Activated T-helper 9 cell treated with anti-CD3 and anti-CD28 coated beads, Interleukin-2, amount 50 U/mL, for 16 hours (primary cell): ENCODE results near the gene UPP1.
"Not testable (repeated sequence)": the region's sequence is repeated elsewhere in the genome, so short reads cannot be mapped to it uniquely, and the experiment has no call there.

Experiments used
- DNase-seq: peaks from one replicate; pipeline ENCODE4 v3.0.0-alpha.2; 2020; ENCODE audit warnings: low read depth

The UPP1 gene

DNA sequence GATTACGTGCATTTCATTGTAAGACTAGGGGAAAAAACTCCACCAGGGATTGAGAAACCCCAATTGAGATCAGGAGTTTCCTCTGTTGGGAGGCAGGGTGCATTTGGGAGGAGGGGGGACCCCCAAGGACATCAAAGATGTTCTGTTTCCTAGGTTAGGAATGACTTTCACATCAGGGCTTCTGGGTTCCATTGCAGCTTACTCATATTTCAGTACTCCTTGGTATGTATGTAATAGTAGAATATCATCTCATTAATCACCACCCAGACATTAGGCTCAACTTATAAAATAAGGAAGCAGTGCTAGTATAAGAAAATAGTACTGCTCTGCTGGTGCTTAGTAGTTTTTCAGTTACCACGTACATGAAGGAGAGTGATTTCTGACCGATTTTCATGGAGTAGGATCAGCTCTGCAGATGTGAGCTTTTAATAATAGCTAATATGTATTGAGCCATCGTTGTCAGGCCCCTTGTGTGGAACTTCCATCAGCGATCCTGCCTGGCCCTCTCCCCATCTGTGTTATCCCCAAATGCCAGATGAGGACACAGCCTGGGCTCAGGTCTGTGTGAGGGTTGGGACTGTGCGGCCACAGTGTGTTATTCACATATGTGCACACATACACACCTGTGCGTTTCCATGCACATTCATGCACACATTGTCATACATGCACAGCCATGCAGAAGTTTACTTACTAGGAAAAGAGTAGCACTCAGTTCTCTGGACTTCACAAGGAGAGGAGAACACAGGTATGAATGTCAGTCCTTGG is 23.5 kb downstream of the UPP1 start:
- no peak for DNase-seq

DNA sequence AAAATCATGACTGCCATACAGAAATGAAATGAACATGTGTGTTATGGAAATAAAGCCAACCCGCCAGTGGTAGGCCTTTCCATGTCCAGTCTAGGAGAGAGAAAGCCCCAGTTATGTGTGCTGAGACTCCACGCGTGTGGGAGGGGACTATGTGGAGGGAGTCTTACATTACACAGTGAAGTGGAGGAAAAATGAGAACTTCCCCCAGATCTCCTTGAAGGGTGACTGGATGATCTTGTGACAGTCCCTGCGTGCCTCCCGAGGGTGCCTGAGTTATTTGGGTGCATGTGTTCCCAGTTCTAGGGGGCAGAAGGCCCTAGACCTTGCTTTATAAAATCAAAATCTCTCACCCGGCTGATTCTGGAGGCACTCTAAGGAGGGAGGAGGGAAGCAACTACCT is 24.2 kb downstream of the UPP1 start:
- no peak for DNase-seq

DNA sequence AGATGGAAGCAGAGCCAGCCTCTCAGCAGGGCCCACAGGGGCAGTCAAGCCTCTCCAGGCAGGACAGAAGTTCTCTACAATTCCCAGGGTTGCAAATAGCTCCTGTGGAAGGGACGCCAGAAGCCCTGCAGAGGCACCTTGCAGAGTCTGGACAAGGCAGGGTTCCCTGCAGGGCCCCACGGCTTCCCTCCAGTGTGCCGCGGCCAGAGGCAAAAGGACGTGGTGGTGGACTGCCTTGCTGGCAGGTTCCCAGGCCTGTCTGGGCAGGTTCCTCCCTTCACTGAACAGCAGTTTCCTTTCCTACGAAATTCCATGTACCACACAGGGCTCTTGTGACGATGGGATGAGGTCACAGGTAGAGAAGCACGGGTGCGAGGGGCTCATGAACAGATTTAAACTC is 25.1 kb downstream of the UPP1 start:
- no peak for DNase-seq

DNA sequence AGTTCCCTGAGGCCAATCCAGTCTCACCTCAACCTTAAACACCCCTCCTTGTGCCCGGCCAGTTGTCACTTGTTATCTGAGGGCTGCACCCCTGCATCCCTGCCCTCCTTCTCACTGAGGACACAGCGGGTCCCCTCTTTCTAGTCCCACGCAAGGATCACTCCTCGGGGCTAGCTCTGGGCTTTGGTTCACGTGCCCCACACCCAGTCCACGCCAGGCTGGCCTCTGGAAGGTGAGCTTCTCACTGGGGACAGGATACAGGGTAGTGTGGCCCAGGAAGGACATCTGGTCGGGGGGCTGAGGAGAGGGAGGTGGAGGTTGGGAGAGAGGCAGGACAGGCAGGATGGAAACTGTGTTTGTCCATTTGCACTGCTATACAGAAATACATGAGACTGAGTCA is 25.5 kb downstream of the UPP1 start:
- no peak for DNase-seq

DNA sequence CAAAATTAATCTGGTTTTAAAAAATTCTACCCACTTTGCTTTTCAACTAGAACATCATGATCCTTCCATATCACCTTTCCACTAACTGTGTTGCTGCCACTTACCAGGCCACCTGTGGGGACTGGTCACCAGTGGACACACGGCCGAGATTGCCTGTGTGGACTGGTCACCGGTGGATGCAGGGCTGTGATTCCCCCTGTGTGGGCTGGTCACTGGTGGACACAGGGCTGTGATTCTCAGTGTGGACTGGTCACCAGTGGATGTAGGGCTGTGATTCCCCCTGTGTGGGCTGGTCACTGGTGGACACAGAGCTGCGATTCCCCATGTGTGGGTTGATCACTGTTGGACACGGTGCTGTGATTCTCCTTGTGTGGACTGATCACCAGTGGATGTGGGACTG is 27.0 kb downstream of the UPP1 start:
- DNase-seq, result no peak

DNA sequence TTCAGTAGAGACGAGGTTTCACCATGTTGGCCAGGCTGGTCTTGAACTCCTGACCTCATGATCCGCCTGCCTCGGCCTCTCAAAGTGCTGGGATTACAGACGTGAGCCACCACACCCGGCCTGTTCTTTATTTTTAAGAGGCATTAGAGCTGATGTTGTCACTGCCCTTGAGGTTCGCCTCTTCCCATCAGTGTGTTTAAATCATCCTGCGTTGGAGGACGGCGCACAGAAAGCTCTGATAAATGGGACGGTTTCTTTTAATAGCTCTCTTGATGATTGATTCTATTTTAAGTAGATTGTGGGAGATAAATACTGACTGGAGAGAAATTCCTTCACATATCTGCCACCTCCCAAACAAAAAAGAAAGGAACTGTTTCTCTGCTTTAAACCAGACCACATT is 29.0 kb downstream of the UPP1 start:
- DNase-seq, result no peak

DNA sequence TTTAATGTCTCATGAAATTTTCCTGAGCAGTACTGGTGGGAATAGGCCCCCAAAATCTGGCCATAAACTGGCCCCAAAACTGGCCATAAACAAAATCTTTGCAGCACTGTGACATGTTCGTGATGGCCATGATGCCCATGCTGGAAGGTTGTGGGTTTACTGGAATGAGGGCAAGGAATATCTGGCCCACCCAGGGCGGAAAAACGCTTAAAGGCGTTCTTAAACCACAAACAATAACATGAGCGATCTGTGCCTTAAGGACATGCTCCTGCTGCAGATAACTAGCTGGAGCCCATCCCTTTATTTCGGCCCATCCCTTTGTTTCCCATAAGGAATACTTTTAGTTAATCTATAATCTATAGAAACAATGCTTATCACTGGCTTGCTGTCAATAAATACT is 31.5 kb downstream of the UPP1 start:
- DNase-seq, result not testable (repeated sequence)

DNA sequence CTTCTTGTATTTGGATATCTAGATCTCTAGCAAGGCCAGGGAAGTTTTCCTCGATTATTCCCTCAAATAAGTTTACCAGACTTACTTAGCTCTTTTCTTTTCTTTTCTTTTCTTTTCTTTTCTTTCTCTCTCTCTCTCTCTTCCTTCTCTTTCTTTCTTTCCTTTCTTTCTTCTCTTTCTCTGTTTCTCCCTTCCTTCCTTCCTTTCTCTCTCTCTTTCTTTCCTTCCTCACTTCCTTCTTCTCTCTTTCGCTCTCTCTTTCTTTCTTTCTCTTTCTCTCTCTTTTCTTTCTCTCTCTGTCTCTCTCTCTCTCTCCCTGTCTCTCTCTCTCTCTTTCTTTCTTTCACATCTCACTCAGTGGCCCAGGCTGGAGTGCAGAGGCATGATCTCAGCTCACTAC is 37.0 kb downstream of the UPP1 start:
- no peak for DNase-seq

DNA sequence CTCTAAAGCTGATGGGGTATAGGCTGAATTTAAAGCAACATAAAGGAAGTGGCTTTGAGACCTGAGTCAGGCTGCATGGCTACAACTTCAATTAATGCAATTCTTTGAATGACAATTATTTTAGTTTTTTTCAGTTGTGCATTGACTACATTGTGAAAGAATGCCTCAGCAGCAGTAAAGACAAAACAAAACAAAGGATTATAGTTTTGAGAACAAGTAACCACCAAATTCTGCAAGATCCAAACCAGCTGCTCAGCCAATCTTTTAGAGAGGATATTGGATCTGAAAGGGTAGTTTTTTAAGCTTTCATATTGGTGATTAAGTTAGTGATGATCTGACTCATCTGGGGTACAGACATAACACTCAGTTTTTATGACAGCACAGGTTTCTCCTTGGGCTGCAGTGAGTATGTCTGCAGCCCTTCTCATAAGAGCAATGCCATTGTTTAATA is 41.6 kb downstream of the UPP1 start:
- DNase-seq, result no peak

DNA sequence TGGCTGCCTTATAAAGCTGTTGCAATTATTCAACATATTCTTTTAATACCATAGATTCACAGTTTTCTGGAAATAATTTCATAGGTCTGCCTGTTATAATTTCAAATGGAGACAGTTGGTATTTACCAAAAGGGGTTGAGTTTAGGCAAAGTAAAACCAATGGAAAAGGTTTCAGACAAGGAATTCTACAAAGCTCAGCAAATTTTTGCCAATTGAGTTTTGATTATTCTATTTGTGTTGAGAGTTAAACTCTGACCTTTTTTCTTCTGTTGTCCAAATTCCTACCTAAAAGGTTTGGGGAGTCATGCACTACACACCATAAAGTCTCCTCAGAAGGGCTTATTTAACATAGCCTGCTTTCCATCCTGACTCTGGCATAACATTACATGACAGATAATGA is 43.7 kb downstream of the UPP1 start:
- DNase-seq, result no peak

DNA sequence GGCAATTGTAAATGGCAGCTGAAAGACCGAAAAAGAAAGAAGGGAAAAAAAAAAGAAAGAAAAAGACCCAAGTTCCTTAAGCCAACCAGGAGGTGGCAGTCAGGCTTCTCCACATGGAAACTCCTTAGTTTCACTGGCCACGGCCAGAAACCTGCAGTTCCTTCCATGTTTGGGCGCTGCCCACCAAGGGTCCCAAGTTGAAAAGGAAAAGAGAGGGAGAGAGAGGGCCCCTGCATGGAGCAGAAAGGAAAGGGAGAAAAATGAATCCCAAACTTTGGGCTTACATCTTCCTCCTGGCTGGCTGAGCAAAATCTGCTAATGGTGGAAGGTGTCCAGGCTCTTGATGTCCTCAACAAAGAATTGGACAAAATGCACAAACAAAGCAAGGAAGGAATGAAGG is 50.4 kb downstream of the UPP1 start:
- no peak for DNase-seq

DNA sequence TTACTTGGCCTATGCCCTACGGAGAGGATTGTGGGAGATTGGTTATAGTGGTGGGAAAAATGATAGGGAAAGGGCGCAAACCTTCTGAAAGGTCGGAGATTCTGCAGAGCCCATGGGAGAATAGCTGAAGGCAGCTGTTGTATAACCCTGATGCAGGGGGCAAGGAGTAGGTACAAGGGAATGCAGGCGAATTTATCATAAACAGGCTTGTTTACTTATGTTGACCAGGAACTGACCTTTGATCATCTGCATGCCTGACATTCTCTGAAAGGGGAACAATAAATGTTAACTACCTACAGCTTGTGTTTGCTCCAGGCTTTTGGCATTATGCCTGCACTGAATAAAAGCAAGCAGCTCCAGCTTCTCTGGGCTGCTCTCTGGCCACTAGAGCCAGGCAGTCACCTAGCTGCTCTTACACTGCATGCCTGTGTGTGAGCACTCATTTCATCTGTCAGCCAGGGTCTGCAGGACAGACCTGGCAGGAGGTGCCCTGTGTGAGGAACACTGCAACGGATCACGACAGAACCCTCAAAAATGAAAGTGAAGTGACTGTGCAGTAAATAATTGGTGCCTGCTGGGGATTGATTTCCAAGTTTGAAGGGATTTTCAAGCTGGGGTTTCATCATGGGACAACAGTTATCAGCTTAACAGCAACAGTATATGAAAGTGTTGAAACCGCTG is 51.1 kb downstream of the UPP1 start:
- no peak for DNase-seq

DNA sequence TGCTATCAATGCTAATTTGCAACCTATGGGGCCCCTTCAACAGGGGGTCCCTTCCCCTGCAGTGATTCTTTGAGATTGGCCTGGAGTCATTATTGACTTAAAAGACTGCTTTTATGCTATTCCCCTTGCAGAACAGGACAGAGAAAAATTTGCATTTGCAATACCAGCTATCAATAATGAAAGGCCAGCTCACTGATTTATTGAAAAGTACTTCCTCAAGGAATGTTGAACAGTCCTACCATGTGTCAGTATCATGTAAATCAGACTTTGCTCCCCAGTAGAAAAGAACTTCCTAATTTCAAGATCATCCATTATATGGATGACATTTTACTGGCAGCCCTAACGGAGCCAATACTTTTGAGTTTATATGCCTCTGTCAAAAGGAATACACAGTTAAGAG is 52.5 kb downstream of the UPP1 start:
- DNase-seq, result no peak

DNA sequence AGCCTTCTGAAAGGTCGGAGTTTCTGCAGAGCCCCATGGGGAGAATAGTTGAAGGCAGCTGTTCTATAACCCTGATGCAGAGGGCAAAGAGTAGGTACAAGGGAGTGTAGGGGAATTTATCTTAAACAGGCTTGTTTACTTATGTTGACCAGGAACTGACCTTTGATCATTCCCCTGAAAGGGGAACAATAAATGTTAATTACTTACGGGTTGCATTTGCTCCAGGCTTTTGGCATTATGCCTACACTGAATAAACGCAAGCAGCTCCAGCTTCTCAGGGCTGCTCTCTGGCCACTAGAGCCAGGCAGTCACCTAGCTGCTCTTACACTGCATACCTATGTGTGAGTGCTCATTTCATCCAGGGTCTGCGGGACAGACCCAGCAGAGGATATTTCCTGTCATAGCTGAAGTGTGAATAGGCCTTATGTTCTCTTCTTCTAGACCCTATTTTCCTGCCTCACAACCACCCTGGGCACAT is 55.3 kb downstream of the UPP1 start:
- DNase-seq, result no peak

DNA sequence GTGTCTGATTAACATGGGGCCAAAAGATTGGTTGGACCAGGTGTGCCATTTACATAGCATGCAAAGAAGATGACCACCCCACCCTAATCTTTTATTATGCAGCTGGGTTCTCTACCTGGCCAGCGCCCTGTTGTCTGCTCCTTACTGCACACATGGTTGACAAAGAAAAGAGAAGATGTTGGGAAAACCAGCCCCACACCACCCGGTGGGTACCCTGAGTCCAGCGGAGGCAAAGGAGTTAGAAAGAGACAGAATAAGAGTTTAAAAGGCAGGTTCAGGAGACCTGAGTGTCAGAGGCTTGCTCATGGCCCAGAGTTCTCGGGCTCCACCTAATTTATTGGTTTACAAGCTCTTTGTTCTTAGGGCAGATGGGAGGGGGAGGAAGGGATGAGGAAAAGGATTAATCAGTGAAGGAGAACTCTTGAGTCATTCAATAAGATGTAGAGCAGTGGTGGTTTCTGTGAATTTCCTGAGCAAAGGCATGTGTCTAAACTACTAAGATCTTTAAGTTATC is 58.1 kb downstream of the UPP1 start:
- no peak for DNase-seq

DNA sequence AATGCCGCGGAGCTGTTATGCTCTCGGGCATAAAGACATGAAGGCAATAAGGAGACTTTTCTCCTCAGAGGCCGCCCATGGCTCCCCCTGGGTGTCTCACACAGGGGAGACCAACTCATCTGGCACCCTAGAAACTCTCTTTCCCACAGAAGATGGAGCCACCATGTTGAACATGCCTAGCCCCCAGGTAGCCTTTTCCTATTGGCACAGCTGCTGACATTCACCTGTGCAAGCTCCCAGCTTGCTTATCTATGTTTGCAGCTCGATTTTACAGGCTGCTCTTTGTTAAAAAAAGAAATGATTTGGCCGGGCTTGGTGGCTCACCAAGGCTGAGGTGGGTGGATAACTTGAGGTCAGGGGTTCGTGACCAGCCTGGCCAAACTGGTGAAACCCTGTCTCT is 58.6 kb downstream of the UPP1 start:
- DNase-seq, result not testable (repeated sequence)

DNA sequence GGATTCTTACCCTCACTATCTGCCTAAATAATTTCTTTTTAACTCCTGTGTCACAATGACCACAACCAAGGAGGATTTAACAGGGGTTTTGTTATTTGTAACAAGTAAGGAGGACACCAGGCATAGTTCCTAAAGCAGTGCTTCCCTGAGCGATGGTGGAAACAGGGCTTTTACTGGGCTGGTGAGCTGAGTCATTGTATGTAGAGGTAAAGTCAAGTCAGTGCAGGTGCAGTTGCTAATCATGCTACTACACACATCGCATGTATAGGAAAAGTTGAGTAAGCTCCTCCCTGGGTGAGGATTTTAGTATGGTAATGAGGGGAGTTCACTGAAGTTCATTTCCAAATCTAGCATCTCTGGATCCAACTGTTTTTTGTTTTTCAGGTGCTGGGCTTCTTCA is 59.2 kb downstream of the UPP1 start:
- no peak for DNase-seq

DNA sequence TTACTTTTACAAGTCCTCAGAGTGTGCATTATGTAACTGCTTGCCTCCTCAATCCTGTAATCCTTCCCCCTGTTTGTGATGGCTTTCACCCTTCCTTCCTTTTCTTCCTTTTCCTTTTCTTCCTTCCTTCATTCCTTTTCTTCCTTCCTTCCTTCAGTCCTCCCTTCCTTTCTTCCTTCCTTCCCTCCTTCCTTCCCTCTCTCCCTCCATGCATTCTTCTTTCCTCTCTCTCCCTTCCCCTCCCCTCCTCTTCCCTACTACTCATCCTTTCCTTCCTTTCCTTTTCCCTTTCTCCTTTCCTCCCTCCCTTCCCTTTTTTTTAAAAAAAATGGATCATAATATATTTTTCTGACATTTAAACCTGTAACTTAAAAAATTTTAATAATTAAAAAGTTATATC is 60.0 kb downstream of the UPP1 start:
- DNase-seq, result no peak

DNA sequence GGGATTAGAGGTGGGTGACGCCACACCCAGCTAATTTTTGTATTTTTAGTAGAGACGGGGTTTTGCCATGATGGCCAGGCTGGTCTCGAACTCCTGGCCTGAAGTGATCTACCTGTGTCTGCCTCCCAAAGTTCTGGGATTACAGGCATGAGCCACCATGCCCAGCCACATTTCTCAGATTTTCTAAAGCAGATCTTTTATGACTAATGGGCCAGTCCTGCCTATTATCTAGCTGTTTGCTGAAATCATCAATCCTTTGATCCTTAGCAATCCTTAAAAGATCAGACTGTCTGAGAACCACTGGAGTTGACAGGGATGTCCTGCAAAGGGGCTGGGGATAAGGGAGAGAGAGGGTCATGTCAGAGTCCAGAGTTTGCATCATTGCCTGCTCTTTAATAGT is 61.0 kb downstream of the UPP1 start:
- no peak for DNase-seq

DNA sequence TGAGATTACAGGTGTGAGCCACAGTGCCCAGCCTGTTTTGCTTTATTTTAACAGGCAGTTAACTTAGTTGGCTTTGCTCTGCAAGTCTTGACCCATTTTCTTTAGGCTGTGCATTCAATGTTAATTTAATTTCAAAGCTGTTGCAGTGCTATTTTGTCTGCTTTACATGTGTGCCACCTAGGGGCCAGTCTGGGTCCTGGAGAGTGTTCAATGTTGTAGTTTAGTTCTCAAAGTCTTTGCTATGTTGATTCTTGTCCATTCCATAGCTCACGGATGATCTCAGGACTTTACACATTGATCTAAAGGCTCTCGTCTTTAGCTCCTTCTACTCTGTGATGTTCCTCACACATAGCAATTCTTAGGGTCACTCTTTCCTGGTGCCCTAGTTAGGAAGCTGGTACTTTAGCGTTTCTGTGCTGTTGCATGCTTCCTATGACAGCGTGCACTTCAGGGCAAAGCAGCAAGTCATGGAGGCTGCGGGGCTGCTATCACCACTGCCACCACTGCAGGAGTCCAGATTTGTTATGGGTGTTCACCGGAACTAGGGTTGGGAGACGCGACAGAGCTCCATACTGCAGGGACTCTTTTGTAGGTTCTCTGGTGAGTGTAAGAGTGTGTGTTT is 65.8 kb downstream of the UPP1 start:
- DNase-seq, result no peak
